ENCODE results near the gene TMEM181.
"Not testable (repeated sequence)": the region's sequence is repeated elsewhere in the genome, so short reads cannot be mapped to it uniquely, and the experiment has no call there.

The TMEM181 gene, protein sequence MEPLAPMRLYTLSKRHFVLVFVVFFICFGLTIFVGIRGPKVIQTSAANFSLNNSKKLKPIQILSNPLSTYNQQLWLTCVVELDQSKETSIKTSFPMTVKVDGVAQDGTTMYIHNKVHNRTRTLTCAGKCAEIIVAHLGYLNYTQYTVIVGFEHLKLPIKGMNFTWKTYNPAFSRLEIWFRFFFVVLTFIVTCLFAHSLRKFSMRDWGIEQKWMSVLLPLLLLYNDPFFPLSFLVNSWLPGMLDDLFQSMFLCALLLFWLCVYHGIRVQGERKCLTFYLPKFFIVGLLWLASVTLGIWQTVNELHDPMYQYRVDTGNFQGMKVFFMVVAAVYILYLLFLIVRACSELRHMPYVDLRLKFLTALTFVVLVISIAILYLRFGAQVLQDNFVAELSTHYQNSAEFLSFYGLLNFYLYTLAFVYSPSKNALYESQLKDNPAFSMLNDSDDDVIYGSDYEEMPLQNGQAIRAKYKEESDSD

DNA sequence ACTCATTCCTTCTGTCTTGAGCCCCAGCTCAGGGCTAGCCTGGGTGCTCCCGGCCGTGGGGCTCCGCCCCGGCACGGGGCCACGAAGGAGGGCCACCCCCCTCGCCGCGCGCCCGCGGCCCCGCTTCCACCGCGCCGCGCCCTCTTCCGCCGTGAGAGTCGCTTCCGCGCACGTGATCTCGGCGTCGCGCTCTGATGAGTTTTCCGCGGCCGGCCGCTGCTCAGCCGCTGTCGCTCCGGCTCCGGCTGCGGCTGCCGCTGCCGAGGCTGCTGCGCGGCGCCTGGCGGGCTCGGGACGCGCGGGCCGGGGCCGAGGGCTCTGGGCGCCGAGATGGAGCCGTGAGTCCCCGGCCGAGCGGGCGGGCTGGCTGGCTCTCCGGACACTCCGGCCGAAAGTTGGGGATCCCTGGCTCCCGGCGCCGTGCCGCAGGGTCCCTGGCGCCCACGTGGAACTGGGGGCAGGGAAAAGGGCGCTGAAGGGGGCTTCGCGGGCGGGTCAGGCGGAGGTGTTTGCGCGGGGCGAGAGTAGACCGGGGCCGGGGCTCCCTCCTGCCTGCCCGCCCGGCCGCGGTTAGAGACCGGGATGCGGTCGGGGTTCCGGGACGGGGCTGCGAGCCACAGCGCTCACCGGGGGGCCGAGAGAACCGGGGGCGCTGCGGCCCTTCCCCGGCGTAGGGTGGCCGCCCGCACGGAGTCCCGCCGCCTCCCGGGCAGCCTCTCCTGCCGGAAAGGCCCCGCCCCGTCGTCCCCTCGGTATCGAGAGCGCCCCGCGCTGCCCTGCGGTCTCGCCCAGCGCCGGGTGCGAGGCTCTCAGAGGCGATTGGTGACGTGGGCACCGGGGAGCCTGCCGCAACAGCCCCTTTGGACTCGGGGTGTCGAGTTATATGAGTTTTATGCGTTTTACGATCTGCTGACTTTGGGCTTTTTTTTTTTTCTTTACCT lies at the start of gene TMEM181:
Gene TMEM181 (plus strand): TSS at position 197 of the 941 bp plus-strand sequence. CDS start 134 bp downstream, at position 331.
- peak; percentile 64 to 73 for DNase-seq (ENCODE audit: extremely low read depth in 1 of 2, low read depth in 1 of 2)

DNA sequence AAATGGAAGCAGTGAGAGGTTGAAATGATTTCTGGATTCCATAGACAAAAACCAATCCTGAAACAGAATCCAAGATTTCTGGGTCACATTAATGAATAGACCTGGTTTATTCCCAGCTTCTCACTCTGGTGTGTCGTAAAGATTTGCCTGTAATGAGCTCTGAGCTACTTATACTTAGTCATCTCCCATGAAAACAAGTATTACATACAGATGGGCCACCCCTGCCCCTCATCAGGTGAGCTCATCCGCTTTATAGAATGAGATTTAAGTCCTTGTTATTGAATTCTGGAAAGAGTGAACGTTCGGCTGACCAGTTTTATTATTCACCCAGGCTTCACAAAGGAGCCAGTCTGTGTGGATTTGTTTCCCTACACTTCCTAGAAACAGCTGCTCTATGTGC lies 47.1 kb upstream of the TMEM181 start:
- no peak for DNase-seq (ENCODE audit: extremely low read depth in 1 of 2, low read depth in 1 of 2)

DNA sequence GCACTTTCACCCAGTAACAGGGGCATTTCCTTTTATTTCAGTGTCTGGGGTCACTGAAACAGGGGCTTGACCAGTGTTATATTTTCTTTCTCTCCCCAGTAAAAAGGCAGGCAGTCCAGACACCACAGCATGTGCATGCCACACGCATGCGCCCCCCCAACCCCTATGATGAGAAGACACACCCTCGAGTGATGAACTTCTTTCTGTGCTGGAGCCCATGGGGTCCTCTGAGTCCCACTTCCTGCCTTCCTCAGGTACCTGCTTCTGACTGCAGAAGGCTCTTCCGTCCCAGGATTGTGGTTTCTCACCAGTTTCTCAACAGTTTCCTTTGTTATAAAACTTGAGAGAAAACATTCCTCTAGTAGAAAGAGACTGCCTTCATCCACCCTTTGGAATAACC lies 45.7 kb upstream of the TMEM181 start:
- no peak for DNase-seq (ENCODE audit: extremely low read depth in 1 of 2, low read depth in 1 of 2)

DNA sequence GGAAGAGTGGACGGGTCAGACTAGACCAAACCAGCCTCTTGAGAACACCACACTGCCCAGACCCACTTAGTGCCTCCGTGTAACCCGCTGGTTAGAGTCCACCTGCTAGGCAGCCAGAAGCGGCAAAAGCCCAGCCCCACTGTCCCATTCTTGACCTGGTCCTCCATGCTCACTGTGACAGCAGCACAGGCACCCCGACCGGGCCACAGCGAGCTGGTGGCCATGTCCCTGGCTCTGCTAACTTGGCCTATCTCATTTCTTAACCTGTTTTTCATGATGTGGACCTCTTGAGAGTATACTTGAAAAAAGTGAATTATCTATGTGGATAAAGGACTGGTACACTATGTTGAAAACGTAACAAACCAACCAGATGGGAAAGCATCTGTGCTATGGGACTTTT lies 44.9 kb upstream of the TMEM181 start:
- no peak for DNase-seq (ENCODE audit: extremely low read depth in 1 of 2, low read depth in 1 of 2)

DNA sequence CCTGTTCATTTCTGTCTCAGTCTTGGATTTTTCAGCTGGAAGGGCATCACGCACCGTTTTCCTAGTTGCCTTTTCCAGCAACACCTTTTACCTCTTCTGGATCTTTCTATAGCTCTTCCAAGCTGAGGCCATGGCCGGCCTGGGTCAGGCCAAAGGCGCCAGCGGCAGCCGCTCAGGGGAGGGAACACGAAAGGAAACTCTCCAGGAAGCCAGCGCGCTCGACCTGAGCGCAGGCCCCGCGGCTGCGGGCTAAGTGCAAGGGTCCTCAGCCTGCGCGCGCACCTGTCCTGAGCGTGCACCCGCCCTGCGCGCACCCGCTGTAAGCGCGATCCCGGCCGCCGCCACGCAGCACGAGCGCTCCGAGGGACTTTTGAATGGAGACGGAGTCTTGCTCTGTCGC lies 43.8 kb upstream of the TMEM181 start:
- DNase-seq (ENCODE audit: extremely low read depth in 1 of 2, low read depth in 1 of 2) = no peak

DNA sequence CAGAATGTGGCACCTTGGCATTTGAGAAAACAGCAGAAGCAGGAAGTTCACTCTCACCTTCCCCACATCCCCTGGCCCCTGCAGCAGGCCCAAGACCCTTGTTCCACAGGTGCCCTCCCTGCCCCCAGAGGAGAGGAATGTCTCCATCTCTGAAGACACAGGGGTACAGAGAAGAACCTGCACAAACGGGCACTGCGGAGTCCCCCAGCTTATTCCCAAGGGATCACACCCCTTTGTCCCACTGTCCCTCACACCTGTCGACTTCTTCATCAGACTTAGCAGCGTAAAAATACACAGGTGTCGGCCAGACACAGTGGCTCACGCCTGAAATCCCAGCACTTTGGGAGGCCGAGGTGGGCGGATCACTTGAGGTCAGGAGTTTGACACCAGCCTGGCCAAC lies 42.9 kb upstream of the TMEM181 start:
- no peak for DNase-seq (ENCODE audit: extremely low read depth in 1 of 2, low read depth in 1 of 2)

DNA sequence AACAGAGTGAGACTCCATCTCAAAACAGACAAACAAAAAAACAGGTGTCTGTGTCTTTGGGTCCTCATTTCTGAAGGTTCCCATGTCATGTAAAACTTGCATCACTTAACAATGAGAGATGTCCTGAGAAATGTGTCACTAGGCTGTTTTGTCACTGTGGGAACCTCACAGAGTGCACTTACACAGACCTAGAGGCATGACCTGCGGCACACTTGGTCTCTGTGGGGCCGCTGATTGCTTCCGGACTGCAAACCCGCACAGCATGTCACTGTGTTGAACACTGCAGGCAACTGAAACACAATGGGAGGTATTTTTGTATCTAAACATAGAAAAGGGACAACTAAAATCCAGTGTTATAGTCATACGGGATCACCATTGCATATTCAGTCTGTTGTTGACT lies 42.3 kb upstream of the TMEM181 start:
- DNase-seq (ENCODE audit: extremely low read depth in 1 of 2, low read depth in 1 of 2) = no peak

DNA sequence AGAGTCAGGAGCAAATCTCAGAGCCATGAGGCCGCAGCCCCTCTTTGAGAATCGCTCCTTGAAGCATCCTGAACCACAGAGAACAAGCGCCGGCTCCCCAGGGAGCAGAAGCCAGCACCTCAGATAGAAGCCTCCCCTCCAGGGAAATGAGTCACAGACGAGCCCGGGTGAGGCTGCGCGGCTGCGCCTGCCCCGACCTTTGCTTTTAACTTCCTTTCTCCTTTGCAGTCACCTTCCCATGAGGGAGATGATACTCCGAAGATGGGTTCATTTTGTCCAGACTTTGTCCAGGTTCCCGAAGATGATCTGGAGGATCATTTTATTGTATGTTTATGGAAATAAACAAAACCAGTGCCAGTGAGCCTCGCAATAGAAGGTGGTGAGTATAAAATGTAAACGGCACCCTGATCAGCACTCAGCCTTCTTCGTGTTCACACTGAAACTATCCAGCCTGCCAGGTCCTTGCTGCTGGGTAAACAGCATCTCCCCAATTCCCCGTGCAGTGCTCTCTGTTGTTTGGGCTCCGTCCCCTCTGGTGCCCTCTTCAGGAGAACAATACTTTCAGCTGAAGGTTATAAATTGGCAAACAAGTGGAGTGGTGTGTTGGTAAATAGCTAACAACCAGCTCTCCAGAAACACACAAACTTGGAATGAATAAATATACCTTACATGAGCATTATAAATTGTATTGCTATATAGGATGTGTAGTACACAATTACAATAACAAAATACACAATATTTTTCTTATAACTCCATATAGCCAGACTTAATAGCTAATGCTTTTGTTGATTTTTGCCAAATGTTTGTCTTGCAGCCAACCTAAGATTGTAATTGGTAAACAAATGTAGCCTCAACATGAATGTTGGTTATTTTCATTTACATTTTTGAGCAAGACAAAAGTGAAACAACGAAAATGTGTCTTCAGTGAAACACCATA lies 41.4 kb upstream of the TMEM181 start:
- peak in 1 of 2 donors; percentile 37 for DNase-seq (ENCODE audit: extremely low read depth in 1 of 2, low read depth in 1 of 2)

DNA sequence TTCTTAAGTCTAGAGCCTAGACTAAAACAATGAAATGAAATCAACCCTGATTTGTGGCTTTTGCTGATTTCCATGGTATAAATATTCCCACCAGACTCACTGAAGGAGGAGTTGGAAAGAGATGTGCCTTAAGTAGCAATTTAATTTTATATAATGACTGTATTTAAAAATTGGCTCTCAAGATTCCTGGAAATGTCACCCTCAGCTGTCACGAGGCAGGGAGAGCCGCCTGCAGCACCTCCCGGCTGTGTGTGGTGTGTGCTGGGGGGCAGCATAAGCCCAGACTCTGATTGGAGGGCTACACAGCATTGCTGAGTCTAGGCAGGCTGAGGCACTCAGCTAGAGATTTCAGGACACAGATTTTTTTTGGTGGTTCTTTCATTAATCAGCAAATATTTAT lies 40.6 kb upstream of the TMEM181 start:
- no peak for DNase-seq (ENCODE audit: extremely low read depth in 1 of 2, low read depth in 1 of 2)

DNA sequence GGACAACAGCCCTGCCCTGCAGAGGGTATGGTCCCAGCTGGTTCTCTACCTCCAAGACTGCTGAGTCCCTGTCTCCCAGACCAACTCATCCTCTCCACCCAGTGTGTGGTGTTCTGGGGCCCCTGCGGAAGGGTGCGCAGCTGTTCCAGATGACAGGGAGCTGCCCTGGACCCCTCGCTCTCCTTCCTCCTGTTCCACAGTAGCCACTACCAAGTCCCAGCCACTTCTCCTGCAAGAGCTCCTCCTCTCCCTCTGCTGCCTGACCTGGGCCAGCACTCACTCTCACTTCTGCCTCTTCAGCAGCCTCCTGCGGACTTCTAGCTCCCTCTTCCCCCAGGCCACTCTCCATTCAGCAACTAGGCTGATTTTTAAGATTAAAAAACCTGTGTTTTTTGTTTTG lies 40.1 kb upstream of the TMEM181 start:
- DNase-seq (ENCODE audit: extremely low read depth in 1 of 2, low read depth in 1 of 2) = no peak

DNA sequence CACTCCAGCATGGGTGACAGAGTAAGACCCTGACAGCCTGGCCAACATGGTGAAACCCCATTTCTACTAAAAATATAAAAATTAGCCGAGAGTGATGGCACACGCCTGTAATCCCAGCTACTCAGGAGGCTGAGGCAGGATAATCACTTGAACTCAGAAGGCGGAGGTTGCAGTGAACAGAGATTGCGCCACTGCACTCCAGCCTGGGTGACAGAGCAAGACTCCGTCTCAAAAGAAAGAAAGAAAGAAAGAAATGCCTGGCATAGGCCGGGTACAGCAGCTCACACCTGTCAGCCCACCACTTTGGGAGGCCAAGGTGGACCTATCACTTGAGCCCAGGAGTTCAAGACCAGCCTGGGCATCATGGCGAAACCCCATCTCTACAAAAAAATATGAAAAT lies 38.9 kb upstream of the TMEM181 start:
- not testable (repeated sequence) for DNase-seq (ENCODE audit: extremely low read depth in 1 of 2, low read depth in 1 of 2)

DNA sequence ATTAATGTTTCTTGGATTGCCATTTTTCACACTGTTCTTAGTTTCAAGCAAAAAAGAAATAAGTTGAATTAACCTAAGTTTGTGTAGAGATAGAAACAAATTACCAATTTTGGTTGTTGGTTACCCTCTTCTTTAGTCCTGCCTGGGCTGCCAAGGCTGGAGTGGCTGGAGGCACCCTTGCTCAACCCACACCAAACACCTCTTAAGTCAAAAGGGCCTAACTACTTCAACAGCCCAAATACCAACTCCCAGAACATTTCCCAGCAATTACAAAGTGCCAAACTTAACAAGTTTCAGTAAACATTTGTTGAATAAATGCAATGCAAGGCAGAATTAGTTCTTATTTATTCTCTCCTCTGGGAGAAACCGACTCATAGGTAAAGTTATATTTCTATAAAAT lies 38.1 kb upstream of the TMEM181 start:
- no peak for DNase-seq (ENCODE audit: extremely low read depth in 1 of 2, low read depth in 1 of 2)

DNA sequence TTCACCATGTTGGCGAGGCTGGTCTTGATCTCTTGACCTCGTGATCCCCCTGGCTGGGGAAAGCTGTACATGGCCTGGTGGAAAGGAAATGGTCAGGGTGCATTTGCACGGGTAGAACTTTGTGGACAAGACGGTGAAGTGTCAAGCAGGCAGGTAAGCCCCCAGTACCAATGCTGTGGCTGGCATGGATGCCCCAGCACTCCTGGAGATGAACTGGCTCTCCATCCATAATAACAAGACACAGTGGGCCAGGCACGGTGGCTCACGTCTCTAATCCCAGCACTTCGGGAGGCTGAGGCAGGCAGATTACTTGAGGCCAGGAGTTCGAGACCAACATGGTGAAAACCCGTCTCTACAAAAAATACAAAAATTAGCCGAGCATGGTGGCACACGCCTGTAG lies 37.3 kb upstream of the TMEM181 start:
- DNase-seq (ENCODE audit: extremely low read depth in 1 of 2, low read depth in 1 of 2) = no peak

DNA sequence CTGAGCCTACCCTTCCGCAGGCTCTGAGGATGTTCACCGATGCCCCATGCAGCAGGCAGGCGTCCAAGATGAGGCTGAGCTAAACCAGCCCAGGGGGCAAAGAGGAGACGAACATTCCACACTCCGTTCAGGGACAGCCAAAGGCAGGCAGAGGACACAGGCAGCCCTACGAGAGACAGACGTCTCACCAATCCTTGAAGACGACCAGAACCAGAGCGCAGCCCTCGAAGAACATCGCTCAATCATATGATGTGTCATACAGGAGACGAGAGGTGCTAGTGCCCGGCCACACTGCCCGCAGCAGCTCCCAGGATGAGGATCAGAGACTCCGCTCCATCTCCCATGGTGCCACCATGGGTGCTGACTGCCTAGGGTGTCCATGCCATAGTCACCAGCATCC lies 35.6 kb upstream of the TMEM181 start:
- no peak for DNase-seq (ENCODE audit: extremely low read depth in 1 of 2, low read depth in 1 of 2)

DNA sequence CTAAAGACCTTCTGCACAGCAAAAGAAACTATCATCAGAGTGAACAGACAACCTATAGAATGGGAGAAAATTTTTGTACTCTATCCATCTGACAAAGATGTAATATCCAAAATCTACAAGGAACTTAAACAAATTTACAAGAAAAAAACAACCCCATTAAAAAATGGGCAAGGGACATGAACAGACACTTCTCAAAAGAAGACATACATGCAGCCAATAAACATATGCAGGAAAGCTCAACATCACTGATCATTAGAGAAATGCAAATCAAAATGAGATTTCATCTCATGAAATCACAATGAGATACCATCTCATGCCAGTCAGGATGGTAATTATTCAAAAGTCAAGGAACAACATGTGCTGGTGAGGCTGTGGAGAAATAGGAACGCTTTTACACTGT lies 32.0 kb upstream of the TMEM181 start:
- not testable (repeated sequence) for DNase-seq (ENCODE audit: extremely low read depth in 1 of 2, low read depth in 1 of 2)

DNA sequence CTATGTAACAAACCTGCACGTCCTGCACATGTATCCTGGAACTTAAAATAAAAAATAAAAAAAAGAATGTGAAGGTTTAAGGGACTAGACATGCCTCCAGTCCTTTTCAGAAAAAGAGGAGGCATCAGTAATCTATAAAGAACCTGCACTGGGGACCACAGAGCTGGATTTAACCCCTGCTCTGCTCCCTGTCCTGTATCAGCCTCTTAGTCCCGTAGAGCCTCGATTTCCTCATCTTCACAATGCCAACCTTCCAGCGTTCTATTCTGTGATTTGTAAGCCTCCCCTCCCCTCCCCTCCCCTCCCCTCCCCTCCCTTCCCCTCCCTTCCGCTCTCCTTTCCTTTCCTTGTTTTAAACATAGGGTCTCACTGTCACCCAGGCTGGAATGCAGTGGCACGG lies 31.1 kb upstream of the TMEM181 start:
- DNase-seq (ENCODE audit: extremely low read depth in 1 of 2, low read depth in 1 of 2) = no peak

DNA sequence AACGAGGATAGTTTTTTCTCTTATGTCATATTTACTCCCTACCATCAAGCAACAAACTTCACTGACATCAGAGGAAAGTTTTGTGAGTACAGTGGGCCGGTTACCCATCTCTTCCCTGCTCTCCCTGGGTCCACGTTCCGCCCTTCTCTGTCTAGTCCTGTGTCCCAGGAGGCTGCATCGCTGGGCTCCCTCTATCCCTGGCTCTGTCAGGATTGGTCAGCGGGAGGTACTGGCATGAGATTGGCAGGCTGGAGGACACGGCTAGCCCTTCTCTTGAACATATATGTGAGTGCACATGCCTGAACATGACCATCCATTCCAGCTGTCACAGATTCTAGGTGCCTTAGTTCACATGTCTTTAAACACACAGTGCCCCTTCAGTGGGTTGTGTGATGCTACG lies 30.3 kb upstream of the TMEM181 start:
- no peak for DNase-seq (ENCODE audit: extremely low read depth in 1 of 2, low read depth in 1 of 2)

DNA sequence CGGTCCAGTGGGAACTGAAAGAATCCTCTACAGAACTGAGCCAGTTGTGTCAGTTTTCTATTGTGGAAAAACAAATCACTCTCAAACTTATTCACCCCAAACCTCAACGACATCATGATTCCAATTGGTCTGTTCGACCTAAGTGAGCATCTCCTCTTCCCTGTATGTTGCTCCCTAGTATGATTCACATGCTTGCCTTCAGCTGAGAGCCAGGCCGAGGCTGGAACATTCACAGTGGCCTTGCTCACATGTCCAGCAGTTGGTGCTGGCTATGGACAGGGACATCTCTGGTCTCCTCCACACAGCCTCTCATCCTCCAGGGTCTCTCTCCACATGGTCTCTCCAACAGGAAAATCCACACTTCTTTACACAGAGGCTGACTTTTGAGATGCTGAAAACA lies 28.3 kb upstream of the TMEM181 start:
- no peak for DNase-seq (ENCODE audit: extremely low read depth in 1 of 2, low read depth in 1 of 2)

DNA sequence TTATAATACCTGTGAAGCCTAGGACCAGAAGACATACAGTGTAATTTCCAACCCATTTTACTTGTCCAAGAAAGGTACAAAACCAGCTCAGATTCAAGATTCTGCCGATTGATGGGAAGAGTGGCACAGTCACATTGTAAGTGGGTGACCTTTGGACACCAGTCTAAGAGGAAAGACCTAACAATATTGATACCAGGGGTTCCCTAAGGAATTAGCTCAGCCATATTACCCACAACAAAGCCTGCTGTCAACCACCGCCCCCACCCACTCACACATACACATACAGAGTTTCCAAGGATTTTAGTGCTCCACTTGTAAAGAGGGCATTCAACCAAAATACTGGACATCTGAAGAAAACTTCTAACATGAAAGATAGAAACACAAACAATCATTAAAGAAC lies 27.9 kb upstream of the TMEM181 start:
- no peak for DNase-seq (ENCODE audit: extremely low read depth in 1 of 2, low read depth in 1 of 2)

DNA sequence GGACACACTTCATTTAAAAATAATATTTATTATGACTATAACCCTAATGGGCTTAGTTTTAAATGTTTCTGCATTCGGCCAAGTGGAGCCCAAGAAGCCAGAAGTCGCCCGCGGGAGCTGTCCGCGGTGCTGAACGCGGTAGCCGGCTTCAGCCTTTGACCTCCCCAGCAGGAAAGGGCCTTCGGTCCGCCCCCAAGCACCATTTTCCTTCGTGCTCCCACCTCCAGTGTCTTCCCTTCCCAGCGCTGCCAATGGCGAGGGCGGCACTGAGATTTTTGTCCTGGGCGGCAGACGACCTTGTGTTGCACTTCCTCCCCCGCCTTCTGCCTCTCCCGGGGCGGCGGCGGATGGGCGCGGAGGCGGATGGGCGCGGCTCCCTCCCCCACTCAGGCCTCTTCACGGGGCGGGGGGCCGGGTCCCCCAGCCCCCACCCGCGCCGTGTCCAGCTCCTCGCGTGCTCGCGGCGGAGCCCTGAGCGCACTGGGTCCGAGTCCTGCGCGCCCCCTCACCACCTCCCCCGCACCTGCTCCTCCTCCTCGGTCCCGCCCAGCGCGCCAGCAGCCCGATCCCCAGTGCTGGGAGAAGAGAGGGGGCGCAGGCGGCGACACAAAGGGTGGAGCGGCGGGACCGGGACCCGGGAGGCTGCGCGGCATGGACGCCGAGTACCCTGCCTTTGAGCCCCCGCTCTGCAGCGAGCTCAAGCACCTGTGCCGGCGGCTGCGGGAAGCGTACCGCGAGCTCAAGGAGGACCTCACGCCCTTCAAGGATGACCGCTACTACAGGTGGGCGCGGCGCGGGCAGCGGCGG lies 23.6 kb upstream of the TMEM181 start:
- peak in 1 of 2 donors; percentile 43 for DNase-seq (ENCODE audit: extremely low read depth in 1 of 2, low read depth in 1 of 2)
